Fibroblast of lung (primary cell): ENCODE results near the gene TLN1. TPM values are rescaled to one million over a fixed set of nuclear protein-coding genes. Genes with fewer than 3 reads are reported as not detected.

Experiments
- DNase-seq, 2 donors: peaks; one replicate each; pipeline versions ENCODE4 v3.0.0 to v3.0.0-alpha.2; 2010; ENCODE audit warnings: low read depth in 2 of 2
- H2AFZ ChIP-seq: 2 replicates; pipeline ENCODE4 v1.5.1; 2012; ENCODE audit warnings: low read length, control low read depth, inconsistent platforms
- H3K27ac ChIP-seq: 2 replicates; pipeline ENCODE4 v1.5.1; 2011; ENCODE audit warnings: low read length, control low read depth; ENCODE audit not compliant: insufficient read depth
- H3K27me3 ChIP-seq: 2 replicates; pipeline ENCODE4 v1.5.1; 2011; ENCODE audit warnings: mild to moderate bottlenecking, low read length; ENCODE audit not compliant: control insufficient read depth, insufficient read depth
- H3K36me3 ChIP-seq: 2 replicates; pipeline ENCODE4 v1.5.1; 2011; ENCODE audit warnings: low read length; ENCODE audit not compliant: control insufficient read depth, insufficient read depth
- H3K4me1 ChIP-seq: 2 replicates; pipeline ENCODE4 v1.5.1; 2011; ENCODE audit warnings: low read length; ENCODE audit not compliant: control insufficient read depth, insufficient read depth; ENCODE audit errors: extremely low read depth
- H3K4me2 ChIP-seq: 2 replicates; pipeline ENCODE4 v1.5.1; 2011; ENCODE audit warnings: low read length, control low read depth; ENCODE audit not compliant: insufficient read depth; ENCODE audit errors: extremely low read depth
- H3K4me3 ChIP-seq, 4 experiments: fragments of 200-600 bp in 1 of 4; sonication (generic) in 1 of 4; replicated peaks in 1 of 4; 2 replicates each; pipeline ENCODE4 v1.5.1; 2011 to 2016; ENCODE audit warnings: low read length in 4 of 4, low read depth in 3 of 4, mild to moderate bottlenecking in 3 of 4, control low read depth in 2 of 4, inconsistent platforms in 1 of 4, mixed read lengths in 1 of 4; ENCODE audit not compliant: insufficient read depth in 1 of 4; ENCODE audit errors: control extremely low read depth in 1 of 4
- H3K79me2 ChIP-seq: 2 replicates; pipeline ENCODE4 v1.5.1; 2012; ENCODE audit warnings: mild to moderate bottlenecking, low read length, inconsistent platforms; ENCODE audit not compliant: control insufficient read depth, insufficient read depth
- H3K9ac ChIP-seq: 2 replicates; pipeline ENCODE4 v1.5.1; 2011; ENCODE audit warnings: mild to moderate bottlenecking, low read length, control low read depth; ENCODE audit not compliant: insufficient read depth
- H3K9me3 ChIP-seq: 2 replicates; pipeline ENCODE4 v1.5.1; 2012; ENCODE audit warnings: low read depth, low read length; ENCODE audit not compliant: control insufficient read depth, insufficient read depth
- H4K20me1 ChIP-seq: 2 replicates; pipeline ENCODE4 v1.5.1; 2011; ENCODE audit warnings: low read length; ENCODE audit not compliant: control insufficient read depth, insufficient read depth; ENCODE audit errors: extremely low read depth
- CTCF ChIP-seq, 2 donors: IDR thresholded peaks in 1 of 2; conservative IDR thresholded peaks in 1 of 2; 1 replicate in 1 of 2; 2 replicates in 1 of 2; pipeline ENCODE4 v1.5.1; 2011 to 2012; ENCODE audit warnings: low read length in 2 of 2, control low read depth in 1 of 2, inconsistent platforms in 1 of 2, low read depth in 1 of 2, mild to moderate bottlenecking in 1 of 2
- EZH2 ChIP-seq: IDR thresholded peaks from 2 replicates; pipeline ENCODE4 v1.5.1; 2012; ENCODE audit warnings: low read length, control low read depth, mild to moderate bottlenecking; ENCODE audit errors: missing control alignments
- polyA plus RNA-seq, 2 donors: library from polyadenylated mRNA; depleted of rRNA in 1 of 2; stranded (reverse) in 1 of 2; unstranded in 1 of 2; fragments of >200 nt; gene quantifications; 2 replicates each; pipeline ENCODE4 v1.2.1, GENCODE V29; 2011 to 2012; ENCODE audit warnings: missing spikeins in 1 of 2
- total RNA-seq: library from RNA; depleted of rRNA; stranded (reverse); fragments of >200 nt; gene quantifications from 2 replicates; pipeline ENCODE4 v1.2.1, GENCODE V29; 2014

The TLN1 gene
- total and polyA plus RNA-seq, 2 donors (not counting 1 experiment from before 2014, with no cell fraction given): 214 to 405 TPM

- Histone ChIP-seq H3K9me3 (no peaks in the 10 kb centered on the region), H3K27ac (no peak overlapping the region), H2AFZ (no peak overlapping the region), H3K27me3 (peaks cover 2% of the 10 kb centered on the region), H3K4me1 (peaks cover 7% of the 10 kb centered on the region), H3K4me2 (peak overlapping the region; percentile 77), H3K79me2 (no peaks in the 10 kb centered on the region), H4K20me1 (no peaks in the 10 kb centered on the region), H3K9ac (no peak overlapping the region), H3K4me3 (peak overlapping the region in 3 of 4 experiments; percentile 5 to 53 (median 43)), H3K36me3 (peaks cover 6% of the 10 kb centered on the region)
- no peak for DNase-seq
- TF ChIP-seq EZH2 (no peak), CTCF (conservative IDR thresholded peaks at IDR 0.05 in 1 of 2, IDR thresholded peaks at IDR 0.05 in 1 of 2; ENCODE audit: low read depth in 1 of 2, low read length in 2 of 2) (no peak)
These were observed 25.4 kb upstream of the TLN1 start for GRCh38 chr9:35757226-35757891.

- no peak overlapping the region for H3K27ac ChIP-seq
- H3K4me1 ChIP-seq: peaks cover 7% of the 10 kb centered on the region
- H3K36me3 ChIP-seq: peaks cover 7% of the 10 kb centered on the region
- H3K27me3 ChIP-seq: peaks cover 2% of the 10 kb centered on the region
- DNase-seq: peak; percentile 38 to 43
- no peaks in the 10 kb centered on the region for H3K9me3 ChIP-seq
- H3K4me2 ChIP-seq: peak overlapping the region; percentile 77
- H4K20me1 ChIP-seq: no peaks in the 10 kb centered on the region
- peak overlapping the region; percentile 31 for H2AFZ ChIP-seq
- H3K79me2 ChIP-seq: no peaks in the 10 kb centered on the region
- TF ChIP-seq EZH2 (no peak), CTCF (conservative IDR thresholded peaks at IDR 0.05 in 1 of 2, IDR thresholded peaks at IDR 0.05 in 1 of 2; ENCODE audit: low read depth in 1 of 2, low read length in 2 of 2) (peak; percentile 33 to 73)
- peak overlapping the region; percentile 34 to 63 (median 48) for H3K4me3 ChIP-seq
- H3K9ac ChIP-seq: no peak overlapping the region
These were observed 24.6 kb upstream of the TLN1 start for GRCh38 chr9:35756275-35757225.

GRCh38 chr9:35755071-35755470, 23.1 kb upstream of the TLN1 start:
- Histone ChIP-seq H3K36me3 (peaks cover 7% of the 10 kb centered on the region), H2AFZ (no peak overlapping the region), H3K79me2 (peaks cover 2% of the 10 kb centered on the region), H3K27me3 (peaks cover 2% of the 10 kb centered on the region), H3K9me3 (no peaks in the 10 kb centered on the region), H3K4me3 (no peak overlapping the region), H3K4me2 (no peak overlapping the region), H3K4me1 (peaks cover 7% of the 10 kb centered on the region), H3K9ac (no peak overlapping the region), H4K20me1 (no peaks in the 10 kb centered on the region), H3K27ac (no peak overlapping the region)
- TF ChIP-seq CTCF (conservative IDR thresholded peaks at IDR 0.05 in 1 of 2, IDR thresholded peaks at IDR 0.05 in 1 of 2; ENCODE audit: low read depth in 1 of 2, low read length in 2 of 2) (no peak), EZH2 (no peak)
- no peak for DNase-seq
